HL-60 (cell line): ENCODE data around the gene TMPRSS6.

ENCODE experiments used
- GABPA ChIP-seq: IDR thresholded peaks from 2 replicates; pipeline ENCODE4 v1.6.1; 2012; ENCODE audit warnings: low read depth
- POLR2AphosphoS5 ChIP-seq: IDR thresholded peaks from 2 replicates; pipeline ENCODE4 v1.6.1; 2012; ENCODE audit warnings: low read depth
- SPI1 ChIP-seq: IDR thresholded peaks from 2 replicates; pipeline ENCODE4 v1.6.1; 2012; ENCODE audit warnings: low read depth, mild to moderate bottlenecking, borderline replicate concordance
- TF ChIP-seq, protein P1 (sequence below): IDR thresholded peaks from one replicate; pipeline ENCODE4 v1.5.1; 2011; ENCODE audit warnings: low read length, control low read depth, inconsistent platforms; ENCODE audit not compliant: insufficient read depth
- TF ChIP-seq, protein P2 (sequence below): IDR thresholded peaks from 2 replicates; pipeline ENCODE4 v1.6.1; 2012; ENCODE audit warnings: low read depth; ENCODE audit not compliant: insufficient replicate concordance

DNA sequence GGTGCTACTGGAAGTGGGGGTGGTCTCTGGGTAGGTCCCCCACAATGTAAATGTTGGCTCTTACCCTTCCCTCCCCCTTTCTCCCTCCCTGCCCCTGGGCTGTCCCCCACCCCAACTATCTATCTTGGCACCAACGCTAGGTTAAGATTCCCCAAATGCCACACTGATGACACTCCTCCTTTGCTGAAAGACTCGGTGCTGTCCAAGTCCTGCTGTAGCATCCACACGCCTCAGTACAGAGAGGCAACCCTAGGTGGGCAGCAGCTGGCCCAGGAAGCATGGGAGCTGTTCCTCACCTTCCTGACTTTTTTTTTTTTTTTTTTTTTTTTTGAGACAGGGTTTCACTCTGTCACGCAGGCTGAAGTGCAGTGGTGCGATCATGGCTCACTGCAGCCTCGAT is 61.4 kb downstream of the TMPRSS6 start:
- TF ChIP-seq, protein P1, sequence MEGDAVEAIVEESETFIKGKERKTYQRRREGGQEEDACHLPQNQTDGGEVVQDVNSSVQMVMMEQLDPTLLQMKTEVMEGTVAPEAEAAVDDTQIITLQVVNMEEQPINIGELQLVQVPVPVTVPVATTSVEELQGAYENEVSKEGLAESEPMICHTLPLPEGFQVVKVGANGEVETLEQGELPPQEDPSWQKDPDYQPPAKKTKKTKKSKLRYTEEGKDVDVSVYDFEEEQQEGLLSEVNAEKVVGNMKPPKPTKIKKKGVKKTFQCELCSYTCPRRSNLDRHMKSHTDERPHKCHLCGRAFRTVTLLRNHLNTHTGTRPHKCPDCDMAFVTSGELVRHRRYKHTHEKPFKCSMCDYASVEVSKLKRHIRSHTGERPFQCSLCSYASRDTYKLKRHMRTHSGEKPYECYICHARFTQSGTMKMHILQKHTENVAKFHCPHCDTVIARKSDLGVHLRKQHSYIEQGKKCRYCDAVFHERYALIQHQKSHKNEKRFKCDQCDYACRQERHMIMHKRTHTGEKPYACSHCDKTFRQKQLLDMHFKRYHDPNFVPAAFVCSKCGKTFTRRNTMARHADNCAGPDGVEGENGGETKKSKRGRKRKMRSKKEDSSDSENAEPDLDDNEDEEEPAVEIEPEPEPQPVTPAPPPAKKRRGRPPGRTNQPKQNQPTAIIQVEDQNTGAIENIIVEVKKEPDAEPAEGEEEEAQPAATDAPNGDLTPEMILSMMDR = no peak
- TF ChIP-seq, protein P2, sequence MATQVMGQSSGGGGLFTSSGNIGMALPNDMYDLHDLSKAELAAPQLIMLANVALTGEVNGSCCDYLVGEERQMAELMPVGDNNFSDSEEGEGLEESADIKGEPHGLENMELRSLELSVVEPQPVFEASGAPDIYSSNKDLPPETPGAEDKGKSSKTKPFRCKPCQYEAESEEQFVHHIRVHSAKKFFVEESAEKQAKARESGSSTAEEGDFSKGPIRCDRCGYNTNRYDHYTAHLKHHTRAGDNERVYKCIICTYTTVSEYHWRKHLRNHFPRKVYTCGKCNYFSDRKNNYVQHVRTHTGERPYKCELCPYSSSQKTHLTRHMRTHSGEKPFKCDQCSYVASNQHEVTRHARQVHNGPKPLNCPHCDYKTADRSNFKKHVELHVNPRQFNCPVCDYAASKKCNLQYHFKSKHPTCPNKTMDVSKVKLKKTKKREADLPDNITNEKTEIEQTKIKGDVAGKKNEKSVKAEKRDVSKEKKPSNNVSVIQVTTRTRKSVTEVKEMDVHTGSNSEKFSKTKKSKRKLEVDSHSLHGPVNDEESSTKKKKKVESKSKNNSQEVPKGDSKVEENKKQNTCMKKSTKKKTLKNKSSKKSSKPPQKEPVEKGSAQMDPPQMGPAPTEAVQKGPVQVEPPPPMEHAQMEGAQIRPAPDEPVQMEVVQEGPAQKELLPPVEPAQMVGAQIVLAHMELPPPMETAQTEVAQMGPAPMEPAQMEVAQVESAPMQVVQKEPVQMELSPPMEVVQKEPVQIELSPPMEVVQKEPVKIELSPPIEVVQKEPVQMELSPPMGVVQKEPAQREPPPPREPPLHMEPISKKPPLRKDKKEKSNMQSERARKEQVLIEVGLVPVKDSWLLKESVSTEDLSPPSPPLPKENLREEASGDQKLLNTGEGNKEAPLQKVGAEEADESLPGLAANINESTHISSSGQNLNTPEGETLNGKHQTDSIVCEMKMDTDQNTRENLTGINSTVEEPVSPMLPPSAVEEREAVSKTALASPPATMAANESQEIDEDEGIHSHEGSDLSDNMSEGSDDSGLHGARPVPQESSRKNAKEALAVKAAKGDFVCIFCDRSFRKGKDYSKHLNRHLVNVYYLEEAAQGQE = peak; percentile 64
- TF ChIP-seq POLR2AphosphoS5 = no peak
- TF ChIP-seq GABPA = no peak
- TF ChIP-seq SPI1 = no peak
